ENCODE data around the gene CHD2.
"Not testable (repeated sequence)": the region's sequence is repeated elsewhere in the genome, so short reads cannot be mapped to it uniquely, and the experiment has no call there.

CHD2 gene

DNA sequence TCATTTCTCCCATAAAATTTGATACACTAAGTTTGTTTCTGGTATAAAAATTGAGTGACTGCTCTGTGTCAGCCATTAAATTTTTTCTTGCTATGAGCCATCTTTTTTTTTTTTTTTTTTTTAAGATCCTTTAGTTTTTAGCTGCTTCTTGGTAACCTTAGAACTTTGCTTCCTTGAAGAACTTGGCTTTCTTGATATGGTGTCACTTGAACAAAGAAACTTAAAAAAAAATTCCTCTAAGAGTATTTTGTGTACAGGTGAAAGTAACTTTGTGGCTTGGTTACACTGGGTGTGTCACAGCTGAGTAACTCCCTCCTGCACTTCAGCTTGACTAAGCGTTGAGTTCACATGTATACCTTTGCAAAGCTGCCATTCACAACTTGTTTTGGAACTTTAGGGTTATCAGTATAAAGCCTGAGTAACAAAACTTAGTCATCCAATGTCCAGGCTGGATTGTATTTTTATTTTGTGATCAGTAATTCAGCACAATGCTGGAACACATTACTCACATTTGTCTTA lies 6.5 kb downstream of the CHD2 start:
- DNase-seq: peak; percentile 79

GRCh38 chr15:92907229-92907628 lies 7.1 kb downstream of the CHD2 start:
- no peak for DNase-seq

DNA sequence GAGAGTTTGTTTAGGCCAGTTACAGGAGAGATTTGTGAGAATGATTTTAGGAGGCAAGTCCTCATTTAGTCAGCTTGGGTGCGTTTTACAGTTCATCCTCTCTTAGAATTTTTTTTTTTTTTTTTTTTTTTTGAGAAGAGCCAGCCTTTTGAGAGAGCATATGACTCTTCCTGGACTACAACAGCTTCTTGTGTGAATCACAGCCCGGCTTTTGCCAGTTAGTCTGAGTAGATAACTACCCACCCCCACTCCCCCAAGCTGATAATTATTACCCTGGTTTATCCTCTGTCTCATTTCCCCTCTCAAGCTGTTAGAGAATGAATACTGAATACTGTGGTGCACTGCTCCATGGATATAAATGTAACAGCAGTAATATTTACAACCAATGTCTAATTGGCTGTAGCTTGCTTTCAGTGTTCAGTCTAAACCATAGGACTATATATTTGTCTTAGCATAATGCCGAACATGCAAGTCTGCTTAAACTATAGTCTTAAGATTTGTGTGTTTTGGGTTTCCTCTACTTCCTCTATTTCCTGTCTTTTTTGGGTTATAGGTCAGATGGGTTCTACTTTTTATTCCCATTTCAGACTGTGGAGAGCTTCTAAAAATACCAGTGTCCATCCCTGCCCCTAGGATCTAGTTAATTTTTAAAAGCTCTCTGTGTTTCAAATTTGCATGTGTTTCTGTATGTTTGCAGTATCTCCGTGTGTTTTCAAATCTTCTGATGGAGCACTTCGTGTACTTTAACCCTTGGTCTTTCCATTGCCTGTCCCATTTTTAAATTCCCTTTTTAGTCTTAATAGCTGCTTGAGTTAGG lies 8.0 kb downstream of the CHD2 start:
- no peak for DNase-seq

DNA sequence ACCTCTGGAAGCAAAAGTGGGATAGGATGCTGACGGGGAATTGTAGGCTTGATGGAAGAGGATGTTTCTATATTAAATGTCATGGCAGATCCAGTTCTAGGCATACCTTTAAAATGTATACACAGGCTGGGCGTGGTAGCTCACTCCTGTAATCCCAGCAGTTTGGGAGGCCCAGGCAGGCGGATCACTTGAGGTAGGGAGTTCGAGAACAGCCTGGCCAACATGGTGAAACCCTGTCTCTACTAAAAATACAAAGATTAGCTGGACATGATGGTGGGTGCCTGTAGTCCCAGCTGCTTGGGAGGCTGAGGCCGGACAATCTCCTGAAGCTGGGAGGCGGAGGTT lies 8.6 kb downstream of the CHD2 start:
- DNase-seq: no peak

DNA sequence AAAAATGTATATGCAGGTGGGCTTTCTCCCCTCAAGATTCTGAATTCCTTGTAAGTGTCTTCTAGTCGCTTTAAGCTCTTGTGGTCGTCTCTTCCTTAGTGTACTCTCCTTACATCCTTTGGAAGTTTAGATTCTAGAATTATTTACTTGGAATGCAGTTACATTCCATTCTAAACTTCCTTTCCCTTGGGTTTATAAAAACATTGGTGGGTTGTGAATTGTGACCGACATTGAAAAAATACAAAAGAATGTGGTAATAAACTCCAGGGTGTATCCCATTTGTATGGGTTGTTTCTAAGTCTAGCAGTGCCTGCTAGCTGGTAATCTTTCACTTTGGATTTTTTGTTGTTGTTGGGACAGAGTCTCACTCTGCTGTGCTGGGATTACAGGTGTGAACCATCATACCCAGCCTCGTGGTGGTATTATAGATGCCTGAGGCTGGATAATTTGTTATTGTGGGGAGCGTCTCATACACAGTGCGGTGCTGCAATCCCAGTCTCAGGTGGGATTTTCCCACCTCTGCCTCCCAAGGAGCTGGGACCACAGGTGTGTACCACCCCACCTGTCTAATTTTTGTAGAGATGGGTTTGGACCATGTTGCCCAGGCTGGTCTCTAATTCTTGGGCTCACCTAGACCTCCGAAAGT lies 9.1 kb downstream of the CHD2 start:
- no peak for DNase-seq

- DNase-seq: no peak
Measured at GRCh38 chr15:92910451-92910850, 10.3 kb downstream of the CHD2 start.

- DNase-seq: no peak
Measured at GRCh38 chr15:92914103-92914499, 14.0 kb downstream of the CHD2 start.

GRCh38 chr15:92914768-92915221 lies 14.7 kb downstream of the CHD2 start:
- DNase-seq: peak; percentile 72

GRCh38 chr15:92915766-92916435 lies 15.8 kb downstream of the CHD2 start:
- DNase-seq: no peak

DNA sequence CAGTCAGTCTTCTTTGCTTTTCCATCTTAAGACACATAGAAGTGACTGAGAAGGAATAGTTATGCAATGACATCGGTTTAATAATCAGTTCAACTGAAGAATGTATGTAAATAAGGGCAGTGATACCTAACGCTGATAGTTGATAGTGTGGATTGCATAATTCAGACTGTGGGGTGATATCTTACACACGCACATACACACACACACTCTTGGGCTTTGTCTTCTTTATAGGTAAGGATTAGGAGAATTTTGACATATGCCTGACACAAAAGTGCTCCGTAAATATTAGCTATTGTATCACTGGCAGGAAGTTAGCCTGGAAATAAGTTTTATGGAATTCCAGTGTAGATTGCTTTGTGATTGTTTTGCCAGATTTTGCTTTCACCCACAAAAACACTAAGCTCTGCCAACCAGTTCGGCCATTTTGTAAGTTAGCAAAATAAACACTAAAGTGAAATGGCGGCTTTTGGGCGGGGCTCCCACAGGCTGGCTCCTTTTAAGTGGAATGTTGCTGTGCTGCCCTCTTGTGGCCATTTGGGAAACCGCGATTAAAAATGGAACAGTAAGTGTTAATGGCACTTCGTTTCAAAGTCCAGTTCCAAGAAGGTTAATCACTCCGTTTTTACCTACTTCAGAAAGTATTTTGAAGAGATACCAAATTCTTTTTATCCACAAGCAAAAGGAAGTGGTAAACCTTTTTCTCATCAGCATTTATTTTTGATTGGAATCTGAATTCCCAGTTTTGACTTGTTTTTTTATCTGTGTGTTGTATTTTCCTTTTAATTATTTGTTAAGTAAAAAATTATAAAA lies 17.7 kb downstream of the CHD2 start:
- peak; percentile 92 for DNase-seq

DNA sequence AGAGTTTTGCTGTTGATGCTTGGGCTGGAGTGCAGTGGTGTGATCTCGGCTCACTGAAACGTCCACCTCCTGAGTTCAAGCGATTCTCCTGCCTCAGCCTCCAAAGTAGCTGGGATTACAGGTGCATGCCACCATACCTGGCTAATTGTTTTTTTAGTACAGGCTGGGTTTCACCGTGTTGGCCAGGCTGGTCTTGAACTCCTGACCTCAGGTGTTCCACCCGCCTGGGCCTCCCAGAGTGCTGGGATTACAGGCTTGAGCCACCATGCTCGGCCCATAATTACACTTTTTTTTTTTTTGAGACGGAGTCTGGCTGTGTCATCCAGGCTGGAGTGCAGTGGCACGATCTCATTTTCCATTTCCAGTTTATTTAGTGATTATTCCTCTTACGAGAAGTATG lies 18.8 kb downstream of the CHD2 start:
- DNase-seq: not testable (repeated sequence)

GRCh38 chr15:92920595-92921161 lies 20.6 kb downstream of the CHD2 start:
- DNase-seq: no peak

DNA sequence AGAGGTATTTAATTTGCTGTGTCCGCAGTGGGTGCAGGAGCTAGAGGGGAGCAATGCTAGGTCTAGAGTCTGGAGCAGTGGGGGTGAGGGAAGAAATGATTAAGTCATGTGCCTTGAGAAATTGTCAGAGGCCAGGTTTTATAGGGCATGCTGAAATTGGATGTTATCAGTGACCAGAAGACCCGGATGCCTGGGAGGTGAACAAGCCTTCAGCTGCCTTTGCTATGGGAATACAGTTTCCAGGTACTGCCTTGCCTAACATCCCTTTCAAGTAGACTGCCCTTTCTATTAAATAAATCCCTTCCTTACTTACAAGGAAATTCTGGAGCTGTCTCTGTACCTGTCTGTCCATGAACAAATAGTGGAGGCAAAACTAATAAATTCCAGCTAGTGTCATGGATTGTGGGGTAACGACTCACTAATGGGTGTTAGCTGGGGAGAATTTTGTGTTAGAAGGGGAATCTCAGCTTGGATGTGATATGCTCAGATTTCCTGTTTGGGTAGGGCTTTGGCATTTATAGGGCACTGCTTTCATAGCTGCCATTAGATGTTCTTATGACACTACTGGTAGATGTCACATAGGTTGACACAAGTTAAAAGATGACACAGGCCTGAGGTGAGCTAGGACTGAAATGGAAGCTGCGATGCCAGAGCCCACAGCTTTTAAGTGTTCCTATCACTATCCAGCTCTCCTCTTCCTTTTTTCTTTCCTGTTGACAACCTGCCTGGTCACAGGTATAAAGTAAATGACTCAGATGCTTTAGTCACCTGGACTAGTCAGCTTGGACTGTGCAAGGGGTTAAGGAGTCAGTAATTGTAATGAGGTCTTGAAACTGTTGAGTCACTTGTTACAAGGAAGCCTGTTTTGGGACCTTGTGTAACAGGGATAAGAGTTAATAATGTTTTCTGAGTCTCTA lies 21.3 kb downstream of the CHD2 start:
- DNase-seq: no peak

- DNase-seq: no peak
Measured at GRCh38 chr15:92922418-92923002, 22.4 kb downstream of the CHD2 start.

DNA sequence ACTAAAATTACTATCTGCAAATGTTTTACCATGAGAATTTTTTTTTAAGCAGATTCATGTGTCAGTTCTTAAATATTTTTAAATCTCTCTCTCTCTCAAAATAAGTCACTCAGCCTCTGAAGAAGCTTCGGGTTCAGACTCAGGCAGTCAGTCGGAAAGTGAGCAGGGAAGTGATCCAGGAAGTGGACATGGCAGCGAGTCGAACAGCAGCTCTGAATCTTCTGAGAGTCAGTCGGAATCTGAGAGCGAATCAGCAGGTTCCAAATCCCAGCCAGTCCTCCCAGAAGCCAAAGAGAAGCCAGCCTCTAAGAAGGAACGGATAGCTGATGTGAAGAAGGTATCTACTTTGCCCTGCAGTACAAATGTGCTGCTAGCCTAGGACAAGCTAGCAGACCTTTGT lies 24.1 kb downstream of the CHD2 start:
- DNase-seq: no peak

- DNase-seq: no peak
Measured at GRCh38 chr15:92925454-92925853, 25.3 kb downstream of the CHD2 start.

DNA sequence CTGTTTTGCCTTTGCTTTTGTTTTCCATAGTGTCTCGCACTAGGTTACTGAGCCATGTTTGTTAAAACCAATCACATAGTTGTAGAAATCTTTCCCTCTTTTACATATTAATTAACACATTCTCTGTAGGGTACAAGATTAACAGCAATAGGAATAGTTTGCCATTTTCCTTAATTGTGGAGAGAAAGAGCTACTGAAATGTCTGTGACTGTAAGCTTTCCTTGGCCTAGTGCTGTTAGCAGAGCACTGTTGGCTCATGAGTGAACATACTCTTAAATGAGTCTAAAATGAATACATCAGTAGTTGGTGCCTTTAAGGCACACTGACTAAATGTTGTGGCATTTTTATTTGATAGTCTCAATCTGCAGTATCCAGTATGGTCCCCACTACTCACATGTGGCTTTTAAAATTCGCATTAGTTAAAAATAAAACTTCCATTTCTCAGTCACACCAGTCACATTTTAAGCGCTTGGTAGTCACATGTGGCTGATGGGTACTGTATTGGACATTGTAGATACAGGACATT lies 28.2 kb downstream of the CHD2 start:
- no peak for DNase-seq

DNA sequence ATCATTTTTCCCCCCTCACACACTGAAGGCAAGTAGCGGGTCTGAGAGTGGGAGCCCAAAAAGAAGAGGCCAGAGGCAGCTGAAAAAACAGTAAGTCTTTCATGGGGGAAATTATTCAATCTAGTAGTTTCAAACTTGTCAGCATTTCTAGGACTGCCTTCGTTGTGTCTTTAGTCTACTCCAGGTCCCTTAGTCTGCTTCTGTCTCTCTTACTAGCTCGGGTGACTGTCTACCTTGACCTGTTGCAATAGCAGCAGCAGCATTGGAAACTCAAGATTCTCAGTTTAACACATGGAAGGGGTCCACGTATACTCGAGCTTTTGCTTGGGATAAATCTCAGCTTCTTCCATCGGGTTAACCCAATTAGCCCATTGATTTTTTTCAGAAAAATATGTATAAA lies 28.9 kb downstream of the CHD2 start:
- DNase-seq: no peak

GRCh38 chr15:92930054-92930621 lies 30.0 kb downstream of the CHD2 start:
- DNase-seq: no peak

DNA sequence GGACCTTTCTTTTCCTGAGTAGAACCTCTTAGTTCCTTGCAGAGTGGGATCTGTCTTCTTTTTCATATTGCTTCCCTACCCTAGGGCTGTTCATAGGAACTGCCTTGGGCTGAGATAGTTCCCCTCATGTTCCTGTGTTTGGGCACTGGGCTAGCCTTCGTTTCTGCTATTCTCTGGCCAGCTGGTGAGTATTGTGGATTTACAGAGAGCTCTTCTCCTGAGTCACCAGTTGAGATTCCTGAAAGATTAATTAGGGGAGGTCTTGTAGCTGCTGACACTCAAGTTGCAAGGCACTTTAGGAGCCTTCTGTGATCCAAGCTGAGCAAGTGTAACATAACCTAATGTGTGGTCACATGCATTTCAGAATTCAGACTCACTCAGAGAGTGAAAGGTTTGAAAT lies 30.7 kb downstream of the CHD2 start:
- DNase-seq: no peak

All from CD4-positive, alpha-beta T cell treated with Interleukin-21 for 1 hour (primary cell).